Keratinocyte (primary cell): Measurements from ENCODE around the gene USP4. TPM values are rescaled to one million over a fixed set of nuclear protein-coding genes. Genes with fewer than 3 reads are reported as not detected.
"Not testable (repeated sequence)": the region's sequence is repeated elsewhere in the genome, so short reads cannot be mapped to it uniquely, and the experiment has no call there.

Experiments
- DNase-seq: peaks from one replicate; pipeline ENCODE4 v3.0.0-alpha.2; 2011; ENCODE audit warnings: low read depth, missing footprints, low spot score
- FAIRE-seq: peaks from 2 replicates; lab custom pipeline; 2011; peaks lifted over from hg19 to GRCh38; lab: Jason Lieb, UNC
- H2AFZ ChIP-seq: 2 replicates; pipeline ENCODE4 v1.6.0; 2012; ENCODE audit warnings: low read length, control low read depth, inconsistent platforms; ENCODE audit not compliant: control insufficient read depth
- H3K27ac ChIP-seq: 2 replicates; pipeline ENCODE4 v1.5.1; 2011; ENCODE audit warnings: low read length; ENCODE audit not compliant: control insufficient read depth, insufficient read depth
- H3K27me3 ChIP-seq: 3 replicates; pipeline ENCODE4 v1.6.0; 2011; ENCODE audit warnings: low read length; ENCODE audit not compliant: control insufficient read depth, insufficient read depth; ENCODE audit errors: extremely low read depth
- H3K36me3 ChIP-seq, 2 experiments: 2 replicates in 1 of 2; 3 replicates in 1 of 2; pipeline ENCODE4 v1.5.1; 2011; ENCODE audit warnings: low read length in 2 of 2, mild to moderate bottlenecking in 1 of 2; ENCODE audit not compliant: control insufficient read depth in 2 of 2, insufficient read depth in 2 of 2; ENCODE audit errors: extremely low read depth in 1 of 2
- H3K4me1 ChIP-seq: 3 replicates; pipeline ENCODE4 v1.5.1; 2011; ENCODE audit warnings: low read length; ENCODE audit not compliant: control insufficient read depth, insufficient read depth; ENCODE audit errors: extremely low read depth
- H3K4me2 ChIP-seq: 3 replicates; pipeline ENCODE4 v1.6.0; 2011; ENCODE audit warnings: low read depth, low read length; ENCODE audit not compliant: control insufficient read depth, insufficient read depth; ENCODE audit errors: extremely low read depth
- H3K4me3 ChIP-seq, 3 experiments: fragments of 200-600 bp in 1 of 3; sonication (generic) in 1 of 3; 2 replicates in 2 of 3; 3 replicates in 1 of 3; pipeline ENCODE4 v1.5.1; 2011 to 2016; ENCODE audit warnings: low read length in 3 of 3, mild to moderate bottlenecking in 3 of 3, control low read depth in 2 of 3, inconsistent platforms in 1 of 3, low read depth in 1 of 3, mixed read lengths in 1 of 3, mixed run types in 1 of 3, moderate library complexity in 1 of 3; ENCODE audit not compliant: control insufficient read depth in 2 of 3, insufficient read depth in 2 of 3; ENCODE audit errors: extremely low read depth in 1 of 3
- H3K79me2 ChIP-seq: 2 replicates; pipeline ENCODE4 v1.6.0; 2012; ENCODE audit warnings: low read length; ENCODE audit not compliant: control insufficient read depth, insufficient read depth
- H3K9ac ChIP-seq: 3 replicates; pipeline ENCODE4 v1.6.0; 2011; ENCODE audit warnings: low read length; ENCODE audit not compliant: control insufficient read depth, insufficient read depth; ENCODE audit errors: extremely low read depth
- H3K9me1 ChIP-seq: 3 replicates; pipeline ENCODE4 v1.6.0; 2011; ENCODE audit warnings: low read length; ENCODE audit not compliant: control insufficient read depth, insufficient read depth; ENCODE audit errors: extremely low read depth
- H3K9me3 ChIP-seq: 2 replicates; pipeline ENCODE4 v1.5.1; 2012; ENCODE audit warnings: low read depth, low read length; ENCODE audit not compliant: control insufficient read depth
- H4K20me1 ChIP-seq: 3 replicates; pipeline ENCODE4 v1.6.0; 2011; ENCODE audit warnings: low read length; ENCODE audit not compliant: control insufficient read depth, insufficient read depth; ENCODE audit errors: extremely low read depth
- CTCF ChIP-seq, 3 experiments: IDR thresholded peaks in 1 of 3; conservative IDR thresholded peaks in 1 of 3; optimal IDR thresholded peaks in 1 of 3; 2 replicates in 2 of 3; 3 replicates in 1 of 3; pipeline versions ENCODE3 to v1.5.1; 2011; ENCODE audit warnings: low read length in 3 of 3, mild to moderate bottlenecking in 3 of 3, moderate library complexity in 2 of 3, control low read depth in 1 of 3, inconsistent platforms in 1 of 3; ENCODE audit not compliant: insufficient read depth in 2 of 3; ENCODE audit errors: extremely low read depth in 1 of 3
- EZH2 ChIP-seq: IDR thresholded peaks from one replicate; pipeline ENCODE4 v1.6.1; 2012; ENCODE audit warnings: inconsistent platforms, mild to moderate bottlenecking, low read length, moderate library complexity
- dilution Hi-C: fragments of 300-500 bp; cut with MboI; formaldehyde crosslinking; loops from one replicate; pipeline ENCODE4 v1.7.0; 2020; ENCODE audit warnings: low sequenced_read_pairs; ENCODE audit not compliant: extremely low pct_ligation_motif_present
- polyA plus RNA-seq, 5 experiments: library from polyadenylated mRNA; depleted of rRNA in 3 of 5; stranded (reverse) in 3 of 5; stranded (forward) in 1 of 5; unstranded in 1 of 5; fragments of >200 nt; gene quantifications; 1 replicate in 1 of 5; 2 replicates in 3 of 5; 3 replicates in 1 of 5; pipeline versions ENCODE4 v1.2.1 to v1.2.3, GENCODE V29; 2011 to 2012; ENCODE audit warnings: missing spikeins in 2 of 5, low read depth in 1 of 5, low replicate concordance in 1 of 5
- small RNA-seq, 3 experiments: library from RNA; depleted of rRNA; stranded (forward); fragments of <200 nt; gene quantifications; one replicate each; pipeline ENCODE3, GENCODE V24; 2012; ENCODE audit warnings: low read depth in 3 of 3, low replicate concordance in 1 of 3; ENCODE audit not compliant: insufficient read length in 3 of 3

The USP4 gene
- polyA plus RNA-seq, 1 donor (not counting 4 experiments of a cell fraction or from before 2014, with no cell fraction given), result 47.8 TPM

GRCh38 chr3:49236226-49236625 lies 103.6 kb downstream of the USP4 start:
- TF ChIP-seq CTCF (optimal IDR thresholded peaks at IDR 0.05 in 1 of 3, IDR thresholded peaks at IDR 0.05 in 1 of 3, conservative IDR thresholded peaks at IDR 0.05 in 1 of 3; ENCODE audit: extremely low read depth in 1 of 3, insufficient read depth in 2 of 3, low read length in 3 of 3) (no peak), EZH2 (no peak)
- FAIRE-seq, result no peak
- dilution Hi-C loops, result no loop called here

GRCh38 chr3:49228817-49229216 lies 111.0 kb downstream of the USP4 start:
- H3K4me2 ChIP-seq, H3K9me1 ChIP-seq, H3K79me2 ChIP-seq, H3K36me3 ChIP-seq, H3K27ac ChIP-seq, dilution Hi-C loops, H2AFZ ChIP-seq, H3K27me3 ChIP-seq, H3K4me1 ChIP-seq, DNase-seq, H3K9ac ChIP-seq, H3K9me3 ChIP-seq, H4K20me1 ChIP-seq, FAIRE-seq, H3K4me3 ChIP-seq: not testable (repeated sequence)

More at GRCh38 chr3:49236226-49236625, 103.6 kb downstream of the USP4 start:
- Histone ChIP-seq H3K9me1 (no peaks in the 10 kb centered on the region), H3K4me3 (no peak overlapping the region), H4K20me1 (no peaks in the 10 kb centered on the region), H3K9me3 (peaks cover 3% of the 10 kb centered on the region), H3K27ac (no peak overlapping the region), H3K36me3 (no peaks in the 10 kb centered on the region), H3K27me3 (no peaks in the 10 kb centered on the region), H3K79me2 (no peaks in the 10 kb centered on the region), H3K4me2 (no peak overlapping the region), H2AFZ (no peak overlapping the region), H3K9ac (no peak overlapping the region), H3K4me1 (peaks cover 15% of the 10 kb centered on the region)
- DNase-seq, result no peak

Small RNA genes lying within 50 kb of the gene (small RNA-seq; reads per million reads assigned to genes)
- gene AC121247.2 (0 reads per million in 3 experiments), gene MIR4271 (0 reads per million in 3 experiments), gene RF00019 (0 reads per million in 3 experiments)

Other genes with a start within 250 kb of the USP4 start
- 60.4 to 79.5 TPM (median 71.2 TPM) in 3 replicates for gene QRICH1, start 246.0 kb downstream of the USP4 start, polyA plus RNA-seq
- 131 to 177 TPM (median 162 TPM) in 3 replicates for gene QARS1, start 235.3 kb downstream of the USP4 start, polyA plus RNA-seq
- 21.2 to 31.5 TPM (median 23.1 TPM) in 3 replicates for gene USP19, start 219.2 kb downstream of the USP4 start, polyA plus RNA-seq
- 108 to 193 TPM (median 127 TPM) in 3 replicates for gene LAMB2, start 207.0 kb downstream of the USP4 start, polyA plus RNA-seq
- gene CCDC71, start 173.7 kb downstream of the USP4 start, polyA plus RNA-seq, result 18.8 to 27.7 TPM (median 21.5 TPM) in 3 replicates
- gene KLHDC8B, start 168.5 kb downstream of the USP4 start, polyA plus RNA-seq, result 18.3 to 51.6 TPM (median 19.5 TPM) in 3 replicates
- gene C3orf62, start 62.8 kb downstream of the USP4 start, polyA plus RNA-seq, result 2.6 to 5.4 TPM (median 5.2 TPM) in 3 replicates
- gene GPX1, start 18.3 kb upstream of the USP4 start, polyA plus RNA-seq, result 395 to 588 TPM (median 427 TPM) in 3 replicates
- gene RHOA, start 71.9 kb upstream of the USP4 start, polyA plus RNA-seq, result 216 to 588 TPM (median 332 TPM) in 3 replicates
- gene TCTA, start 72.4 kb upstream of the USP4 start, polyA plus RNA-seq, result 16.5 to 21.2 TPM (median 20.4 TPM) in 3 replicates
- 2.8 to 9.0 TPM (median 7.1 TPM) in 3 replicates for gene AMT, start 82.4 kb upstream of the USP4 start, polyA plus RNA-seq
- 9.6 to 17.8 TPM (median 13.1 TPM) in 3 replicates for gene NICN1, start 89.3 kb upstream of the USP4 start, polyA plus RNA-seq
- 22.0 to 34.4 TPM (median 32.9 TPM) in 3 replicates for gene DAG1, start 130.2 kb upstream of the USP4 start, polyA plus RNA-seq
- gene BSN, start 214.4 kb upstream of the USP4 start, polyA plus RNA-seq, result under 0.01 to 0.01 TPM (median under 0.01 TPM) in 3 replicates